ENCODE results near the gene ABHD1.

The ABHD1 gene

GRCh38 chr2:27158468-27158867 is 34.9 kb downstream of the ABHD1 start:
- H3K27me3 ChIP-seq (ENCODE audit: insufficient read depth, poor library complexity, severe bottlenecking): no peaks in the 10 kb centered on the region
- TF ChIP-seq GABPA (IDR thresholded peaks at IDR 0.05; ENCODE audit: low read depth): no peak
- no peak for TF ChIP-seq SPI1 (IDR thresholded peaks at IDR 0.05; ENCODE audit: borderline replicate concordance, low read depth)
- no peak for TF ChIP-seq REST (IDR thresholded peaks at IDR 0.05; ENCODE audit: insufficient replicate concordance, low read depth)
- TF ChIP-seq POLR2AphosphoS5 (IDR thresholded peaks at IDR 0.05; ENCODE audit: low read depth): no peak
- TF ChIP-seq, protein P1, sequence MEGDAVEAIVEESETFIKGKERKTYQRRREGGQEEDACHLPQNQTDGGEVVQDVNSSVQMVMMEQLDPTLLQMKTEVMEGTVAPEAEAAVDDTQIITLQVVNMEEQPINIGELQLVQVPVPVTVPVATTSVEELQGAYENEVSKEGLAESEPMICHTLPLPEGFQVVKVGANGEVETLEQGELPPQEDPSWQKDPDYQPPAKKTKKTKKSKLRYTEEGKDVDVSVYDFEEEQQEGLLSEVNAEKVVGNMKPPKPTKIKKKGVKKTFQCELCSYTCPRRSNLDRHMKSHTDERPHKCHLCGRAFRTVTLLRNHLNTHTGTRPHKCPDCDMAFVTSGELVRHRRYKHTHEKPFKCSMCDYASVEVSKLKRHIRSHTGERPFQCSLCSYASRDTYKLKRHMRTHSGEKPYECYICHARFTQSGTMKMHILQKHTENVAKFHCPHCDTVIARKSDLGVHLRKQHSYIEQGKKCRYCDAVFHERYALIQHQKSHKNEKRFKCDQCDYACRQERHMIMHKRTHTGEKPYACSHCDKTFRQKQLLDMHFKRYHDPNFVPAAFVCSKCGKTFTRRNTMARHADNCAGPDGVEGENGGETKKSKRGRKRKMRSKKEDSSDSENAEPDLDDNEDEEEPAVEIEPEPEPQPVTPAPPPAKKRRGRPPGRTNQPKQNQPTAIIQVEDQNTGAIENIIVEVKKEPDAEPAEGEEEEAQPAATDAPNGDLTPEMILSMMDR (IDR thresholded peaks at IDR 0.05; ENCODE audit: insufficient read depth, low read length): no peak
- no peak for DNase-seq (ENCODE audit: low read depth in 1 of 2, low spot score in 1 of 2)
- no peak overlapping the region for H3K27ac ChIP-seq (replicated peaks)
- H3K4me3 ChIP-seq (replicated peaks; ENCODE audit: insufficient read depth, low read length): no peak overlapping the region

DNA sequence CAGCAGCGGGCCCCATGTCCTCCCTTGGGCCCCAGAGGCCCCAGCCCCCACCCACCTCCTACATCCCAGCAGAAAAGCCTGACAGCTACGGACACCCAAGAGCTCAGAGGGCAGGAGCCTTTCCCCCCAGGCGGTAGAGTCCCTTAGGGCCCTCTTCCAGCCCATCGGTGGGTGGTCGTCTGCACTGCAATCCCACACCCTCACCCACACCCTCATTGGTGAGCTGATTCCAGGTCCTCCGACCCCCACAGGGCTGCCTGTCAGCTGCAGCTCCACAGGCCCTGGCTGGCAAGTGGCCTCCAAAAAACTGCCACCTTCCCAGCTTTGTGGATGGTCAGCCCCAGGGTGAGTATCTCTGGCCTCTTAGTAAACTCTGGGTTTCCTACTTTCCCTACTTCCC is 35.7 kb downstream of the ABHD1 start:
- DNase-seq (ENCODE audit: low read depth in 1 of 2, low spot score in 1 of 2): no peak
- Histone ChIP-seq H3K27ac (replicated peaks) (no peak overlapping the region), H3K4me3 (replicated peaks; ENCODE audit: insufficient read depth, low read length) (no peak overlapping the region), H3K27me3 (ENCODE audit: insufficient read depth, poor library complexity, severe bottlenecking) (no peaks in the 10 kb centered on the region)
- no peak for TF ChIP-seq POLR2AphosphoS5 (IDR thresholded peaks at IDR 0.05; ENCODE audit: low read depth)
- TF ChIP-seq GABPA (IDR thresholded peaks at IDR 0.05; ENCODE audit: low read depth): no peak
- TF ChIP-seq REST (IDR thresholded peaks at IDR 0.05; ENCODE audit: insufficient replicate concordance, low read depth): no peak
- TF ChIP-seq, protein P1 (IDR thresholded peaks at IDR 0.05; ENCODE audit: insufficient read depth, low read length): no peak
- TF ChIP-seq SPI1 (IDR thresholded peaks at IDR 0.05; ENCODE audit: borderline replicate concordance, low read depth): no peak

DNA sequence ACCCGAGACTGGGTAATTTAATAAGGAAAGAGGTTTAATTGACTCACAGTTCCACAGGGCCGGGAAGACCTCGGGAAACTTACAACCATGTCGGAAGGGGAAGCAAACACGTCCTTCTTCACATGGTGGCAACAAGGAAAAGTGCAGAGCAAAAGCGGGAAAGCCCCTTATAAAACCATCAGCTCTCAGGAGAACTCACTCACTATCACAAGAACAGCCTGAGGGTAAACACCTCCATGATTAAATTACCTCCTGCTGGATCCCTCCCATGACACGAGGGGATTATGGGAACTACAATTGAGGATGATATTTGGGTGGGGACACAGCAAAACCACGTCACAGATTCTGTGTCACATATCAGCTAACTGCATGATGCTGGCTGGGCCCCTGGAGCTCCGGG is 36.6 kb downstream of the ABHD1 start:
- Histone ChIP-seq H3K27ac (replicated peaks) (no peak overlapping the region), H3K4me3 (replicated peaks; ENCODE audit: insufficient read depth, low read length) (no peak overlapping the region), H3K27me3 (ENCODE audit: insufficient read depth, poor library complexity, severe bottlenecking) (no peaks in the 10 kb centered on the region)
- TF ChIP-seq REST (IDR thresholded peaks at IDR 0.05; ENCODE audit: insufficient replicate concordance, low read depth) (no peak), POLR2AphosphoS5 (IDR thresholded peaks at IDR 0.05; ENCODE audit: low read depth) (no peak), GABPA (IDR thresholded peaks at IDR 0.05; ENCODE audit: low read depth) (no peak), SPI1 (IDR thresholded peaks at IDR 0.05; ENCODE audit: borderline replicate concordance, low read depth) (no peak)
- TF ChIP-seq, protein P1 (IDR thresholded peaks at IDR 0.05; ENCODE audit: insufficient read depth, low read length): no peak
- no peak for DNase-seq (ENCODE audit: low read depth in 1 of 2, low spot score in 1 of 2)
